Testis (tissue), 3 donors: Measurements from ENCODE around the gene SLC9A3. TPM values are rescaled to one million over a fixed set of nuclear protein-coding genes. Genes with fewer than 3 reads are reported as not detected.

Experiments used
- DNase-seq: peaks from one replicate; pipeline ENCODE4 v3.0.0-alpha.2; 2019
- H3K27ac ChIP-seq, 2 donors: fragments of 200-600 bp; sonication (generic); one replicate each; pipeline ENCODE4 v1.5.1; 2019
- H3K27me3 ChIP-seq: fragments of 200-600 bp; sonication (generic); one replicate; pipeline ENCODE4 v1.5.1; 2019
- H3K36me3 ChIP-seq: fragments of 200-600 bp; sonication (generic); one replicate; pipeline ENCODE4 v1.5.1; 2017; ENCODE audit warnings: low read depth; ENCODE audit errors: missing control alignments
- H3K4me1 ChIP-seq: fragments of 200-600 bp; sonication (generic); one replicate; pipeline ENCODE4 v1.5.1; 2019
- H3K4me3 ChIP-seq, 2 donors: fragments of 200-600 bp; sonication (generic); one replicate each; pipeline ENCODE4 v1.5.1; 2017 to 2019
- H3K9me3 ChIP-seq: fragments of 200-600 bp; sonication (generic); one replicate; pipeline ENCODE4 v1.5.1; 2017
- CTCF ChIP-seq, 3 experiments: fragments of 450-650 bp in 2 of 3; fragments of 200-600 bp in 1 of 3; sonication (generic) in 1 of 3; IDR thresholded peaks; one replicate each; pipeline ENCODE4 v1.5.1; 2016 to 2019; ENCODE audit warnings: antibody characterized with exemption in 3 of 3, mild to moderate bottlenecking in 2 of 3, moderate library complexity in 1 of 3
- POLR2A ChIP-seq: fragments of 450-650 bp; IDR thresholded peaks from one replicate; pipeline ENCODE4 v1.6.1; 2017; ENCODE audit warnings: antibody characterized with exemption, mild to moderate bottlenecking, moderate library complexity
- WGBS, 2 donors: methylation state at CpG; one replicate each; pipeline ENCODE4 v1.1.5; 2018; 5-methylcytosine and 5-hydroxymethylcytosine counted together
- intact Hi-C: fragments of 100-400 bp; cut with DNase I; formaldehyde crosslinking; loops from one replicate; pipeline ENCODE4 v1.15.1; 2023; ENCODE audit warnings: low total_unique reads
- microRNA-seq, 2 donors: library from miRNA; unstranded; fragments of <30 nt; microRNA quantifications; one replicate each; pipeline ENCODE4, GENCODE V29; 2016; ENCODE audit warnings: borderline number of aligned reads in 2 of 2, borderline replicate concordance in 1 of 2
- polyA plus RNA-seq: library from polyadenylated mRNA; stranded (reverse); fragments of 350-450 nt; fragmentation: Illumina TruSeq; extraction: RNeasy Lipid Tissue Mini Kit (QIAGEN cat#74804); gene quantifications from one replicate; pipeline ENCODE4 v1.2.3, GENCODE V29; 2014; ENCODE audit warnings: low read depth, low replicate concordance; ENCODE audit not compliant: insufficient read depth
- small RNA-seq, 2 donors: library from RNA; depleted of rRNA; stranded (forward); fragments of <200 nt; gene quantifications; one replicate each; pipeline ENCODE3, GENCODE V24; 2016
- total RNA-seq, 2 donors: library from RNA; depleted of rRNA; stranded (reverse); fragments of >200 nt; gene quantifications; one replicate each; pipeline ENCODE4 v1.2.3, GENCODE V29; 2016

SLC9A3 gene
- total and polyA plus RNA-seq, 3 donors from 2014 or later: 2.3 to 3.8 (median 2.6) TPM

- peak; percentile 58 for DNase-seq
- H3K27ac ChIP-seq: no peak overlapping the region
- no peaks in the 10 kb centered on the region for H3K4me1 ChIP-seq
- no peaks in the 10 kb centered on the region for H3K27me3 ChIP-seq
- intact Hi-C loops: no loop called here
- H3K36me3 ChIP-seq: no peaks in the 10 kb centered on the region
- no peaks in the 10 kb centered on the region for H3K9me3 ChIP-seq
- 62 to 80% methylated on average over 36 to 52 of the region's 52 CpGs for WGBS, 2 donors
- peak overlapping the region; percentile 32 to 51 for H3K4me3 ChIP-seq
- TF ChIP-seq POLR2A (no peak), CTCF (IDR thresholded peaks at IDR 0.05) (no peak)
These were observed 103.5 kb downstream of the SLC9A3 start for GRCh38 chr5:420632-421286.

Small RNAs within 50 kb of the gene (microRNA-seq; reads per million reads assigned to microRNA genes)
- gene MIR4456: 0 reads per million in 2 donors

Small RNAs within 50 kb of the gene (small RNA-seq; reads per million reads assigned to genes)
- 0 reads per million in 2 donors for gene MIR4456

Other genes starting within 250 kb of the SLC9A3 start
- gene AHRR, start 202.7 kb downstream of the SLC9A3 start, total RNA-seq: 10 to 100 TPM; 36.9 to 43.4 TPM
- gene AHRR, start 202.7 kb downstream of the SLC9A3 start, polyA plus RNA-seq: 68.5 TPM
- gene EXOC3, start 81.3 kb downstream of the SLC9A3 start, total RNA-seq: 100 to 1,000 TPM; 120 to 122 TPM
- 111 TPM for gene EXOC3, start 81.3 kb downstream of the SLC9A3 start, polyA plus RNA-seq
- gene CEP72, start 87.9 kb upstream of the SLC9A3 start, total RNA-seq: 10 to 100 TPM; 19.8 to 31.2 TPM
- 18.5 TPM for gene CEP72, start 87.9 kb upstream of the SLC9A3 start, polyA plus RNA-seq
- gene TPPP, start 168.9 kb upstream of the SLC9A3 start, total RNA-seq: 1 to 10 TPM; 2.9 to 5.7 TPM
- 3.8 TPM for gene TPPP, start 168.9 kb upstream of the SLC9A3 start, polyA plus RNA-seq